HG02885 (cell line): ENCODE data around the gene MSL2.
"Not testable (repeated sequence)": the region's sequence is repeated elsewhere in the genome, so short reads cannot be mapped to it uniquely, and the experiment has no call there.

ENCODE experiments used
- ATAC-seq: cut with Tn5 transposase; IDR thresholded peaks from one replicate; pipeline ENCODE4 v1.9.1; 2021; ENCODE audit warnings: mild to moderate bottlenecking; ENCODE audit not compliant: unreplicated experiment, poor library complexity

The MSL2 gene

GRCh38 chr3:136149667-136150066, 46.5 kb downstream of the MSL2 start:
- no peak for ATAC-seq

DNA sequence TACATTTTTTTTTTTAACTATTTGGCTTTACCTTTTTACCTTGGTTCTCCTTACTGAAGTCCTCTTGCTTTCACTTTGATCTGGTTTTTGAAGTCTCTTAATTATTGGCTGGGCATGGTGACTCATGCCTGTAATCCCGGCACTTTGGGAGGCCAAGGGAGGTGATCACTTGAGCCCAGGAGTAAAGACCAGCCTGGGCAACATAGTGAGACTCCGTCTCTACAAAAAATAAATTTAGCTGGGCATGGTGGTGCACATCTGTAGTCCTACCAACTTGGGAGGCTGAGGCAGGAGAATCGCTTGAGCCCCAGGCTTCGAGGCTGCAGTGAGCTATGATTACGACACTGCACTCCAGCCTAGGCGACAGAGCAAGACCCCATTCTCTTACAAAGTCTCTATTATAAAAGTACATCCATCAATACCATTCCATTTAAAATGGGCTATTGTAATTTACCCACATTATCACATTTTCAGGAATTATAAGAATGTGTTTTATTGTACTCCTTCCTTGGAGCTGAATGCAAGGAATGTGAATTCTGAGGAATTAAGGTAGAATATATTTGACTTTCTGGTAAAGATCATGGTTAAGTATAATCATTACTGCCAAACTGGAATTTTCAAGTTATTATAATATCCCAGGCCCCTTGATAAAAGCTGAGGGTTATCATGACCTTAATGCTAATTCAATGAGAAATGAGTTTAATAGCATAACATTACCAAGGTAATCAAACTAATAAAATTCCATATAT, 49.0 kb downstream of the MSL2 start:
- no peak for ATAC-seq

DNA sequence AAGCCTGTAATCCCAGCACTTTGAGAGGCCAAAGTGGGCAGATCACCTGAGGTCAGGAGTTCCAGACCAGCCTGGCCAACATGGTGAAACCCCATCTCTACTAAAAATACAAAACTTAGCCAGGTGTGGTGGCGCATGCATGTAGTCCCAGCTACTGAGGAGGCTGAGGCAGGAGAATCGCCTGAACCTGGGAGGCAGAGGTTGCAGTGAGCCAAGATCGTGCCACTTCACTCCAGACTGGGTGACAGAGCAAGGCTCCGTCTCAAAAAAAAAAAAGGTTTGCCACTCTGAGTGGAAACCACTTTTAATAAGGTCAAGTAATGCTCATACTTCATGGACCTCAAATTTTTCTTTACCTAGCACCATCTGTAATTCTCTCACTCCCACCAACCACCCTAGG, 51.7 kb downstream of the MSL2 start:
- not testable (repeated sequence) for ATAC-seq

DNA sequence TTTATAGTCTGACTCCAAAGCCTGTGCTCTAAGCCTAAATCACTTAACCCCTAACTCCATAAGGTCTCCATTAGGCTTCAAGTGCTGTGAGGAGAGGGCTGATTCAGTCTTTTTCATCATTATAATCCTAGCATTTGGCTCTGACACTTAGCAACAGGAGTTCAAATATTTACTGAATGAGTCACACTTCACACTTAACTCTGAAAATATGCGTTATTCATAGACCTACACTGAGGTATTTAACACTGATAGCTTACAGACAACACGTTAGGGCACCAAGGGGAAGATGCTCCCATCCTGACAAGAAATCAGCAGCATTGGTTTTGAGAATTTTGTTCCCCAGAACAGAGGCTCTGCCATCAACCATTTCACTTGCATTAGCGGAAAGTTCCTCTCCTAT, 53.5 kb downstream of the MSL2 start:
- ATAC-seq = no peak

GRCh38 chr3:136141891-136142290, 54.2 kb downstream of the MSL2 start:
- ATAC-seq = no peak

- ATAC-seq = no peak
Measured at GRCh38 chr3:136141291-136141785, 54.8 kb downstream of the MSL2 start.

GRCh38 chr3:136136454-136136853, 59.7 kb downstream of the MSL2 start:
- ATAC-seq = no peak

GRCh38 chr3:136135039-136135802, 60.9 kb downstream of the MSL2 start:
- no peak for ATAC-seq

DNA sequence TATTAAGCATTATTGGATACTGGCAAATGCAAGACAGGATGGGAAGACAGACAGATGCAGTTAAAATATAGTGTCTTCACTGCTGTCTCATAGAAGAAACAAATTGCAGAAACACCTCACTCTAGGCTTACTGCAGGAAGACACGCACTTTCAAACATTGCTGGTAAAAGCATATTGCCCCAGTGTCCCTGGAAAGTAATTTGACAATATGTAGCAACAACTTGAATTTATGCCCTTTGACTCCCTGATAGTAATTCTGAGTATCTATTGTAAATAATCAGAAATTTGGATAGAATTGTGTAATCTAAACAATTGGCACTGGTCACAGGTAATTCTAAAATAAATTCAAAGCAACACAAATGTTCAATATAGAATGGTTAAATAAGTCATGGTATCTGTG, 62.0 kb downstream of the MSL2 start:
- ATAC-seq = no peak

GRCh38 chr3:136131647-136132046, 64.5 kb downstream of the MSL2 start:
- not testable (repeated sequence) for ATAC-seq

DNA sequence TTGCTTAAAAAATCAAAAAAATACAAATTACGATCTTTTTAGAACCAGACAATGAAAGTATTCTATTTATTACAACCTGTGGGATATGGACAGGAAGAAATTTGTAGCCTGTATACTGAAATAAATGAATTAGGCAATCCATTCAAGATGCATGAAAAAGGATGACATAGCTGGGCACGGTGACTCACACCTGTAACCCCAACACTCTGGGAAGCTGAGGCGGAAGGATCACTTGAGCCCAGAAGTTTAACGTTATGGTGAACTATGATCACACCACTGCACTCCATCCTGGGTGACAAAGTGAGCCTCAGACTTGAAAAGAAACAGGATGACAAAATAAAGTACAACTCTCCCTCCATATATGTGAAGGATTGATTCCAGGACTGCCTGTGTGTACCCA, 74.1 kb downstream of the MSL2 start:
- ATAC-seq = no peak

DNA sequence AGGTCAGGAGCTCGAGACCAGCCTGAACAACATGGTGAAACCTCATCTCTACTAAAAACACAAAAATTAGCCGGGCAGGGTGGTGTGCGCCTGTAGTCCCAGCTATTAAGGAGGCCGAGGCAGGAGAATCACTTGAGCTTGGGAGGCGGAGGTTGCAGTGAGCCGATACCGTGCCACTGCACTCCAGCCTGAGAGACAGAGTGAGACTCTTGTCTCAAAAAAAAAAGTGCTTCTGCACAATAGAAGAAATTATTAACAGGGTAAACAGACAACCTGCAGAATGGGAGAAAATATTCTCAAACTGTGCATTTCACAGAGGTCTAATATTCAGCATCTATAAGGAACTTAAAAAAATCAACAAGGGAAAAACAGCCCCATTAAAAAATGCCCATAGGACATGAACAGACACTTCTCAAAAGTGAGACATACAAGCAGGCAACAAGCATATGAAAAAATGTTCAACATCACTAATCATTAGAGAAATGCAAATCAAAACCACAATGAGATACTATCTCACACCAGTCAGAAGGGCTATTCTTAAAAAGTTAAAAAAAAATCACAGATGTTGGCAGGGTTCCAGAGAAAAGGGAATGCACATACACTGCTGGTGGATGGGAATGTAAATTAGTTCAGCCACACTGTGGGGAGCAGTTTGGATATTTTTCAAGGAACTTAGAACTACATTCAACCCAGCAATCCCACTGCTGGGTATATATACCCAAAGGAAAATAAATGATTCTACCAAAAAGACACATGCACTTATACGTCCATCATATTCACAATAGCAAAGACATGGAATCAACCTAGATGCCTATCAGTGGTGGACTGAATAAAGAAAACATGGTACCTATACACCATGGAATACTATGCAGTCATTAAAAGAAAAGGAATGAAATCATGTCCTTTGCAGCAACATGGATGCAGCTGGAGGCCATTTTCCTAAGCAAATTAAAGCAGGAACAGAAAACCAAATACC, 75.5 kb downstream of the MSL2 start:
- no peak for ATAC-seq

- ATAC-seq = not testable (repeated sequence)
Measured at GRCh38 chr3:136119783-136120182, 76.4 kb downstream of the MSL2 start.

GRCh38 chr3:136119332-136119731, 76.8 kb downstream of the MSL2 start:
- ATAC-seq = not testable (repeated sequence)

- no peak for ATAC-seq
Measured at GRCh38 chr3:136114421-136114820, 81.7 kb downstream of the MSL2 start.

DNA sequence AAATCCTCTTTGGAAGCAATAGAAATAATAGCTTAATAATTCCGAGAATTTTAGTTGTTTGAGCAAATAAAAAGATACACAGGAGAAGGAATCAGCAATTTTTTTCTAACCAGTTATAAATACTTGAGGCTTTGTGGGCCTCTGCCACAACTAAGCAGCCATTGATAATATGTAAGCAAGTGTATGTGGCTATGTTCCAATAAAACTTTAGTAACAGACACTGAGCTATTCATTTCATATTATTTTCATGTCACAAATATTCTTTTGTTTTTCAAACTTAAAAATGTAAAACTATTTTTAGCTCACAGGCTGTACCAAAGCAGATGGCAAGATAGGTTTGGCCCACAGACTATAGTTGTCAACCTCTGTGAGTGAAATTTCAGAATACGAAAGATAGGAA, 85.7 kb downstream of the MSL2 start:
- no peak for ATAC-seq

DNA sequence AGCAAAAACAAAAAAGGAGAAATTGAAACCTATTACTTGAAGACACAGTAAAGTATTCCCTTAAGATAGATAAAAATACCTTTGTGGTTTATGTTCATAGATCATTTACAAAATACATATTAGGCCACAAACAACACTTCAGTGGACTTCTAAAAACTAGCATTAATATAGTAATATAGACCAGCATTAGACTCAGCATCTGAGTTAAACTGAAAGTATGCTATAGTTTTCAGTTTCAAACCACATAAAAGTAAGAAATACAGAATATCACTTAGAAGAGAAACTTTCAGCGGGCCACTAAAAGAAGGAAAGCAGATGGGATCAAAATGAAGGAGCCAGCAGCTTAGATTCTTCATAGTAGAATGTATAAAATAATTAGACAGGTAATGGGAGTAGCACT, 86.6 kb downstream of the MSL2 start:
- ATAC-seq = peak; percentile 96

GRCh38 chr3:136106101-136106500, 90.0 kb downstream of the MSL2 start:
- no peak for ATAC-seq

- no peak for ATAC-seq
Measured at GRCh38 chr3:136105044-136105443, 91.1 kb downstream of the MSL2 start.
